Pancreas (tissue), 10 donors: Measurements from ENCODE around the gene CD27. TPM values are rescaled to one million over a fixed set of nuclear protein-coding genes. Genes with fewer than 3 reads are reported as not detected.

Experiments
- ATAC-seq, 4 donors: fragments of 200-7000 bp; cut with Tn5 transposase; one replicate each; pipeline versions ENCODE4 v1.8.0 to v1.9.1; 2020; ENCODE audit warnings: mild to moderate bottlenecking in 4 of 4, moderate library complexity in 4 of 4
- DNase-seq, 6 donors: peaks; one replicate each; pipeline ENCODE4 v3.0.0-alpha.2; 2020
- FAIRE-seq: peaks from 2 replicates; lab custom pipeline; 2012; peaks lifted over from hg19 to GRCh38; lab: Jason Lieb, UNC
- H3K27ac ChIP-seq, 4 donors: fragments of 200-600 bp; sonication (generic); 1 replicate in 3 of 4; 2 replicates in 1 of 4; pipeline versions ENCODE4 v1.5.0 to v1.8.0; 2020
- H3K27me3 ChIP-seq, 4 donors: fragments of 200-600 bp; one replicate each; pipeline ENCODE4 v1.8.0; 2021
- H3K36me3 ChIP-seq, 3 donors: fragments of 200-600 bp; sonication (generic) in 1 of 3; one replicate each; pipeline versions ENCODE4 v1.5.0 to v1.8.0; 2020 to 2021
- H3K4me1 ChIP-seq, 3 donors: fragments of 200-600 bp; one replicate each; pipeline ENCODE4 v1.8.0; 2021
- H3K4me3 ChIP-seq, 4 donors: fragments of 200-600 bp; sonication (generic) in 2 of 4; one replicate each; pipeline versions ENCODE4 v1.5.0 to v1.8.0; 2020 to 2021
- H3K9me3 ChIP-seq, 4 donors: fragments of 200-600 bp; one replicate each; pipeline ENCODE4 v1.8.0; 2021
- CTCF ChIP-seq, 4 donors: fragments of 200-600 bp; sonication (generic) in 3 of 4; IDR thresholded peaks; one replicate each; pipeline versions ENCODE4 v1.5.0 to v1.8.0; 2021; ENCODE audit warnings: antibody characterized with exemption in 4 of 4
- WGBS, 2 donors: extraction: QIAGEN DNeasy Blood & Tissue Kit; methylation state at CpG; one replicate each; pipeline ENCODE4 v1.1.7; 2013; 5-methylcytosine and 5-hydroxymethylcytosine counted together
- intact Hi-C, 3 donors: fragments of 100-400 bp; cut with DNase I; formaldehyde crosslinking; loops; one replicate each; pipeline versions ENCODE4 v1.11.1 to v1.14.2; 2022
- polyA plus RNA-seq, 2 donors: library from polyadenylated mRNA; stranded (reverse); fragments of 200-250 nt; gene quantifications; one replicate each; pipeline ENCODE4 v1.2.3, GENCODE V29; 2013
- total RNA-seq, 6 donors: library from RNA; stranded (reverse); fragmentation: NEBNext Ultra II Directional in 4 of 6; extraction: Animal tissue kit (Norgen Biotek cat#: 25700) in 4 of 6; gene quantifications; one replicate each; pipeline versions ENCODE4 v1.2.1 to v1.2.4, GENCODE V29; 2021 to 2023
- donor health status: healthy with polysubstance abuse.
- donor health status: DM: no; HTN: no; CAD: no; lungs with moderate emphysema.
- donor health status: DM: no; HTN: no; CAD: no.
- donor health status: control.
- donor health status: control.
- donor health status: Bipolar disorder and iron deficiency.
- donor health status: DM: yes; HTN: yes; CAD: no.
- donor health status: DM: no; HTN: no; CAD: no.
- donor health status: DM: no; HTN: no; CAD: no.
- donor health status: DM: yes; HTN: yes; CAD: no.

Gene CD27
- total and polyA plus RNA-seq, 8 donors, result 0.14 to 0.81 (median 0.28) TPM; not detected in 2

GRCh38 chr12:6434205-6435140 is 10.3 kb upstream of the CD27 start:
- no peak for TF ChIP-seq CTCF (IDR thresholded peaks at IDR 0.05)
- no peak overlapping the region for H3K4me3 ChIP-seq
- H3K27me3 ChIP-seq, result no peaks in the 10 kb centered on the region
- no peaks in the 10 kb centered on the region for H3K36me3 ChIP-seq
- intact Hi-C loops, result no loop called here
- H3K4me1 ChIP-seq, result no peaks in the 10 kb centered on the region
- H3K9me3 ChIP-seq, result no peaks in the 10 kb centered on the region
- no peak overlapping the region for H3K27ac ChIP-seq
- FAIRE-seq (no peak), ATAC-seq (no peak), DNase-seq (peak in 1 of 6 donors; percentile 20)
- 71 to 80% methylated on average over 17 of the region's 17 CpGs for WGBS, 2 donors

DNA sequence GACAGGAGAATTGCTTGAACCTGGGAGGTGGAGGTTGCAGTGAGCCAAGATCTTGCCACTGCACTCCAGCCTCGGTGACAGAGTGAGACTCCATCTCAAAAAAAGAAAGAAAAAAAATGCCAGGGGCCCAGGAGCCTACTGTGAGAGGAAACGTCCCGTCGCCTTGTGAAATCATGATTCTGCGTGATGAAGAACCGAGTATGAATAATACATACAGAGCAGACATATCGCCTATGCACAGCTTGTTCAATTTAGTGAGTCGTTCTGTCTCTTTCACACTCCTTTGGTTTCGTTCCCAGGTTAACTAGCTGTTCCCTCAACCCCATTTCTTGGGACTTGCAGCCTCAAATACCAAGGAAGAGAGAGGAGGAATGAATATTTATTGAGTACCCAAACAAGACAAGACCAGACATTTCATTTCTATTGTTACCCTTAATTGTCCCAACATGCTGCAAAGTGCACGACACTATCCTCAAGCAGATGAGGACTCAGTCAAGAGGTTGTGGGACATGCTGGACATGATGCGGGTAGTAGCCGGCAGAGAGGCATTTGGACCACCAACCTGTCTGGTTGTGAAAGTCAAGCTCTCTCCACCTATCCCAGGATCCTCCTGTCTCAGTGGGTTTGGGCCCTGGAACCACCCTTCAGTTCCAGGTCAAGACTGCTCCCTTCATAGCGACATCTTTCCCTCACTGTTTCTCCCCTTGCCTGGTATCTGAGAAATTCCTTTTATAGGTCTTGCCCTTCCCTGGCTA is 8.6 kb upstream of the CD27 start:
- Histone ChIP-seq H3K36me3 (no peaks in the 10 kb centered on the region), H3K4me1 (no peaks in the 10 kb centered on the region), H3K27me3 (no peaks in the 10 kb centered on the region), H3K27ac (no peak overlapping the region), H3K4me3 (no peak overlapping the region), H3K9me3 (no peaks in the 10 kb centered on the region)
- DNase-seq (peak in 1 of 6 donors; percentile 15), ATAC-seq (no peak), FAIRE-seq (no peak)
- no peak for TF ChIP-seq CTCF (IDR thresholded peaks at IDR 0.05)
- 84% methylated on average over 13 of the region's 13 CpGs for WGBS, 2 donors
- intact Hi-C loops, result no loop called here

DNA sequence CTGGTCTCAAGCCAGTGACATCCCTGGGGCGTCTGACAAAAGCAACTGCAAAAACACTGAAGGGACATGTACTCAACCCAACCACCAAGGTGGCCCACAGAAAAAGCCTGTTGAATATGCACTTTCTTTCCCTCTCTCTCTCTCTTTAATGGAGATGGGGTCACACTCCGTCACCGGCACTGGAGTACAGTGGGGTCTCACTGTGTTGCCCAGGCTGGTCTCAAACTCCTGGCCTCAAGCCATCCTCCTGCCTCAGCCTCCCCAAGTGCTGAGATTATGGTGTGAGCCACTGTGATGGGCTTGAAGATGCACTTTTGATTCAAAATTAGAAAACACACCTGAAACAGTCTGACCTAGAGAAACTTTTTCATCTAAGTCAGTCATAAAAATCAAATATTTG is 7.2 kb upstream of the CD27 start:
- H3K27ac ChIP-seq, result no peak overlapping the region
- no peaks in the 10 kb centered on the region for H3K9me3 ChIP-seq
- WGBS, 2 donors, result 84% methylated on average over 3 of the region's 3 CpGs
- no peak overlapping the region for H3K4me3 ChIP-seq
- ATAC-seq (no peak), DNase-seq (no peak), FAIRE-seq (no peak)
- H3K27me3 ChIP-seq, result no peaks in the 10 kb centered on the region
- H3K36me3 ChIP-seq, result no peaks in the 10 kb centered on the region
- H3K4me1 ChIP-seq, result no peaks in the 10 kb centered on the region
- no peak for TF ChIP-seq CTCF (IDR thresholded peaks at IDR 0.05)
- intact Hi-C loops, result no loop called here

- Histone ChIP-seq H3K27me3 (no peaks in the 10 kb centered on the region), H3K27ac (no peak overlapping the region), H3K4me1 (no peaks in the 10 kb centered on the region), H3K4me3 (no peak overlapping the region), H3K9me3 (no peaks in the 10 kb centered on the region), H3K36me3 (no peaks in the 10 kb centered on the region)
- intact Hi-C loops, result no loop called here
- WGBS, 2 donors, result 77 to 83% methylated on average over 12 of the region's 12 CpGs
- FAIRE-seq (no peak), ATAC-seq (no peak), DNase-seq (peak in 1 of 6 donors; percentile 31)
- TF ChIP-seq CTCF (IDR thresholded peaks at IDR 0.05), result no peak
These were observed 6.4 kb upstream of the CD27 start for GRCh38 chr12:6438345-6438744.
